IMR-90 (cell line): Measurements from ENCODE around the gene CNGB1. TPM values are rescaled to one million over a fixed set of nuclear protein-coding genes. Genes with fewer than 3 reads are reported as not detected.

Experiments used
- ATAC-seq: fragments of 200-7000 bp; cut with Tn5 transposase; 2 replicates; pipeline ENCODE4 v1.9.1; 2020; ENCODE audit warnings: low read depth, mild to moderate bottlenecking, moderate library complexity
- BruUV-seq: library from RNA; stranded (reverse); fragments of 400-500 nt; replicated peaks from 2 replicates; lab custom pipeline; 2021; lab: Mats Ljungman, UMichigan
- CTCF ChIA-PET: fragments of 300-600 bp; formaldehyde crosslinking; extraction: SDS; loops from one replicate; lab custom pipeline; 2021; ENCODE audit warnings: antibody characterized with exemption; lab: Yijun Ruan, JAX
- POLR2A ChIA-PET: fragments of 300-600 bp; sonication (Branson Sonifier 250); formaldehyde crosslinking; loops from one replicate; lab custom pipeline; 2022; ENCODE audit warnings: antibody characterized with exemption; ENCODE audit not compliant: unreplicated experiment; lab: Charles Lee
- DNase-seq: peaks from one replicate; pipeline ENCODE4 v3.0.0; 2013
- H2AFZ ChIP-seq: replicated peaks from 2 replicates; pipeline ENCODE3; 2013; ENCODE audit warnings: low read length, mild to moderate bottlenecking; ENCODE audit not compliant: poor library complexity
- H2AK5ac ChIP-seq: 2 replicates; pipeline ENCODE4 v1.6.1; 2013; ENCODE audit warnings: low read depth, low read length, inconsistent platforms
- H2AK9ac ChIP-seq: replicated peaks from 2 replicates; pipeline ENCODE3; 2013; ENCODE audit warnings: mild to moderate bottlenecking, low read depth, low read length, moderate library complexity; ENCODE audit not compliant: poor library complexity
- H2BK120ac ChIP-seq: 2 replicates; pipeline ENCODE4 v1.6.1; 2013; ENCODE audit warnings: low read depth, low read length, inconsistent platforms
- H2BK15ac ChIP-seq: 3 replicates; pipeline ENCODE4 v1.6.1; 2013; ENCODE audit warnings: low read depth, low read length, inconsistent platforms
- H2BK20ac ChIP-seq: 2 replicates; pipeline ENCODE4 v1.6.1; 2013; ENCODE audit warnings: low read depth, mild to moderate bottlenecking, inconsistent platforms, low read length, moderate library complexity
- H2BK5ac ChIP-seq: 2 replicates; pipeline ENCODE4 v1.6.1; 2013; ENCODE audit warnings: mild to moderate bottlenecking, low read depth, low read length, inconsistent platforms; ENCODE audit not compliant: poor library complexity, severe bottlenecking
- H3K14ac ChIP-seq: replicated peaks from 2 replicates; pipeline ENCODE4 v1.6.1; 2013; ENCODE audit warnings: low read depth, low read length, inconsistent platforms
- H3K18ac ChIP-seq: 2 replicates; pipeline ENCODE4 v1.6.1; 2013; ENCODE audit warnings: low read depth, low read length, control low read depth
- H3K23ac ChIP-seq: 2 replicates; pipeline ENCODE4 v1.6.1; 2013; ENCODE audit warnings: low read depth, low read length, inconsistent platforms
- H3K27ac ChIP-seq: 2 replicates; pipeline ENCODE4 v1.5.1; 2013; ENCODE audit warnings: mild to moderate bottlenecking, control low read depth, low read length; ENCODE audit not compliant: insufficient read depth
- H3K27me3 ChIP-seq: 2 replicates; pipeline ENCODE4 v1.6.1; 2013; ENCODE audit warnings: low read length; ENCODE audit not compliant: control insufficient read depth, insufficient read depth
- H3K36me3 ChIP-seq: 2 replicates; pipeline ENCODE4 v1.6.1; 2013; ENCODE audit warnings: low read length, mixed read lengths; ENCODE audit not compliant: control insufficient read depth, insufficient read depth
- H3K4ac ChIP-seq: 2 replicates; pipeline ENCODE4 v1.6.1; 2013; ENCODE audit warnings: low read depth, low read length, inconsistent platforms
- H3K4me1 ChIP-seq: 2 replicates; pipeline ENCODE4 v1.6.1; 2013; ENCODE audit warnings: low read length, mixed read lengths; ENCODE audit not compliant: control insufficient read depth, insufficient read depth
- H3K4me2 ChIP-seq: 2 replicates; pipeline ENCODE4 v1.6.1; 2013; ENCODE audit warnings: low read depth, mild to moderate bottlenecking, control low read depth, low read length, moderate library complexity
- H3K4me3 ChIP-seq: 2 replicates; pipeline ENCODE4 v1.5.1; 2013; ENCODE audit warnings: low read depth, mild to moderate bottlenecking, control low read depth, low read length, moderate library complexity; ENCODE audit not compliant: insufficient read depth
- H3K56ac ChIP-seq: 2 replicates; pipeline ENCODE4 v1.6.1; 2013; ENCODE audit warnings: low read length, inconsistent platforms; ENCODE audit not compliant: insufficient read depth; ENCODE audit errors: extremely low read depth
- H3K79me1 ChIP-seq, 2 experiments: 2 replicates each; pipeline ENCODE4 v1.6.1; 2013; ENCODE audit warnings: low read length in 2 of 2, inconsistent platforms in 1 of 2, low read depth in 1 of 2
- H3K9ac ChIP-seq: 2 replicates; pipeline ENCODE4 v1.6.1; 2013; ENCODE audit warnings: low read depth, low read length, control low read depth
- H3K9me1 ChIP-seq: 2 replicates; pipeline ENCODE4 v1.6.1; 2013; ENCODE audit warnings: low read length, inconsistent platforms; ENCODE audit not compliant: insufficient read depth
- H3K9me3 ChIP-seq: 2 replicates; pipeline ENCODE4 v1.6.1; 2013; ENCODE audit warnings: low read length; ENCODE audit not compliant: control insufficient read depth, insufficient read depth
- H4K20me1 ChIP-seq: 2 replicates; pipeline ENCODE4 v1.6.1; 2013; ENCODE audit warnings: low read length, inconsistent platforms; ENCODE audit not compliant: insufficient read depth
- H4K5ac ChIP-seq: 2 replicates; pipeline ENCODE4 v1.6.1; 2013; ENCODE audit warnings: mild to moderate bottlenecking, low read depth, low read length, control low read depth
- H4K8ac ChIP-seq, 2 experiments: 2 replicates each; pipeline ENCODE4 v1.6.1; 2013; ENCODE audit warnings: low read depth in 2 of 2, low read length in 2 of 2, control low read depth in 1 of 2, inconsistent platforms in 1 of 2
- H4K91ac ChIP-seq: 2 replicates; pipeline ENCODE4 v1.6.1; 2013; ENCODE audit warnings: low read depth, low read length, inconsistent platforms; ENCODE audit not compliant: insufficient read depth
- BHLHE40 ChIP-seq: fragments of 150-350 bp; IDR thresholded peaks from 2 replicates; pipeline ENCODE4 v1.6.1; 2016; ENCODE audit warnings: mild to moderate bottlenecking, low read depth, low read length
- MAFK ChIP-seq: IDR thresholded peaks from 2 replicates; pipeline ENCODE4 v1.6.1; 2012; ENCODE audit warnings: low read depth, low read length, improper control_type of control experiment
- WGBS, 2 experiments: methylation state at CpG; one replicate each; pipeline versions ENCODE4 v1.1.5 to v1.1.7; 2013; ENCODE audit warnings: missing lambda C conversion rate in 2 of 2; ENCODE audit not compliant: insufficient read length in 1 of 2; ENCODE audit errors: extremely low coverage in 2 of 2; 5-methylcytosine and 5-hydroxymethylcytosine counted together
- dilution Hi-C: fragments of 300-500 bp; cut with HindIII; formaldehyde crosslinking; loops from one replicate; pipeline ENCODE4 v1.14.3; 2018; ENCODE audit warnings: low sequenced_read_pairs; ENCODE audit not compliant: unreplicated experiment
- in situ Hi-C: fragments of 300-500 bp; cut with MboI; formaldehyde crosslinking; loops from 3 replicates; pipeline ENCODE4 v1.14.3; 2019; ENCODE audit warnings: low sequenced_read_pairs, inconsistent platforms, mixed read lengths
- intact Hi-C: fragments of 100-400 bp; cut with micrococcal nuclease; formaldehyde crosslinking; loops from 2 replicates; pipeline ENCODE4 v1.10.0; 2022
- polyA plus RNA-seq, 3 experiments: library from polyadenylated mRNA; depleted of rRNA; stranded (reverse); fragments of >200 nt; gene quantifications; 2 replicates each; pipeline ENCODE4 v1.2.3, GENCODE V29; 2012; ENCODE audit warnings: low replicate concordance in 1 of 3
- total RNA-seq: library from RNA; depleted of rRNA; stranded (reverse); fragments of >200 nt; gene quantifications from 2 replicates; pipeline ENCODE4 v1.2.3, GENCODE V29; 2012
- TF ChIP-seq, protein P1 (sequence below): conservative IDR thresholded peaks from 2 replicates; pipeline ENCODE4 v1.5.1; 2012; ENCODE audit warnings: mild to moderate bottlenecking, low read depth, low read length, improper control_type of control experiment
- TF ChIP-seq, protein P2 (sequence below): fragments of 150-350 bp; IDR thresholded peaks from 2 replicates; pipeline ENCODE4 v1.6.1; 2016; ENCODE audit warnings: low read depth, mild to moderate bottlenecking, low read length, moderate library complexity, borderline replicate concordance

The CNGB1 gene
- total and polyA plus RNA-seq, 2 of the 4 experiments (the other 2 are of a cell fraction), result not detected

DNA sequence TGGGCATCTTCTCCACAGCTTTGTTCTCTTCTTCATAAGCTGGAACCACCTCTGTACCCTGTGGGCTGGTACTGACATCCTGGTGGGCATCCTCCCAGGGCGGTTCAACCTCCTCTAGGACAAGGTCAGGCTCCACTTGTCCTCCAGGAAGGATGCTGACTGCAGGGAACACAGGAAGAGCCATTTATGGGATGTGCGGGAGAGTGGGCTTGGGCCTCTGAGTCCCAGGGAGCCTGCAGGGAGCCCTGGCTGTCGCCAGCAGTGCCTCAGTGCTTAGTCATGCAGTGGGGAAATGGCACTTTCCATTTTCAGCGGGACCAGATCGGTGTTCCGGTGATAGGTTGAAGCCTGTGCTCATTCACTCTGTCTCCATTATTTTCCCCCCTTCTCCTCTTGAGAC is 20.5 kb downstream of the CNGB1 start:
- Histone ChIP-seq H2AFZ (no peak overlapping the region), H4K8ac (no peak overlapping the region), H3K18ac (no peak overlapping the region), H3K4me1 (no peaks in the 10 kb centered on the region), H3K4ac (no peak overlapping the region), H3K4me2 (no peak overlapping the region), H3K4me3 (no peak overlapping the region), H3K14ac (no peak overlapping the region), H2BK15ac (no peak overlapping the region), H4K5ac (no peak overlapping the region), H3K9me3 (no peaks in the 10 kb centered on the region; the same call in 1 of the 2 replicates), H4K20me1 (no peaks in the 10 kb centered on the region), H2BK5ac (no peak overlapping the region), H3K79me1 (no peaks in the 10 kb centered on the region), H2BK20ac (no peak overlapping the region), H2AK5ac (no peak overlapping the region), H2BK120ac (no peak overlapping the region), H3K9ac (no peak overlapping the region), H3K56ac (no peak overlapping the region), H3K27me3 (peaks cover 42% of the 10 kb centered on the region), H3K27ac (no peak overlapping the region), H3K9me1 (no peaks in the 10 kb centered on the region), H3K23ac (no peak overlapping the region), H2AK9ac (no peak overlapping the region), H4K91ac (no peak overlapping the region), H3K36me3 (no peaks in the 10 kb centered on the region)
- intact Hi-C loops (no loop called here), dilution Hi-C loops (no loop called here), in situ Hi-C loops (no loop called here)
- BruUV-seq, result no TSS peak
- ChIA-PET POLR2A (no interaction called here), CTCF (no interaction called here)
- ATAC-seq, result no peak
- TF ChIP-seq MAFK, result no peak
- TF ChIP-seq BHLHE40, result no peak
- TF ChIP-seq, protein P1, sequence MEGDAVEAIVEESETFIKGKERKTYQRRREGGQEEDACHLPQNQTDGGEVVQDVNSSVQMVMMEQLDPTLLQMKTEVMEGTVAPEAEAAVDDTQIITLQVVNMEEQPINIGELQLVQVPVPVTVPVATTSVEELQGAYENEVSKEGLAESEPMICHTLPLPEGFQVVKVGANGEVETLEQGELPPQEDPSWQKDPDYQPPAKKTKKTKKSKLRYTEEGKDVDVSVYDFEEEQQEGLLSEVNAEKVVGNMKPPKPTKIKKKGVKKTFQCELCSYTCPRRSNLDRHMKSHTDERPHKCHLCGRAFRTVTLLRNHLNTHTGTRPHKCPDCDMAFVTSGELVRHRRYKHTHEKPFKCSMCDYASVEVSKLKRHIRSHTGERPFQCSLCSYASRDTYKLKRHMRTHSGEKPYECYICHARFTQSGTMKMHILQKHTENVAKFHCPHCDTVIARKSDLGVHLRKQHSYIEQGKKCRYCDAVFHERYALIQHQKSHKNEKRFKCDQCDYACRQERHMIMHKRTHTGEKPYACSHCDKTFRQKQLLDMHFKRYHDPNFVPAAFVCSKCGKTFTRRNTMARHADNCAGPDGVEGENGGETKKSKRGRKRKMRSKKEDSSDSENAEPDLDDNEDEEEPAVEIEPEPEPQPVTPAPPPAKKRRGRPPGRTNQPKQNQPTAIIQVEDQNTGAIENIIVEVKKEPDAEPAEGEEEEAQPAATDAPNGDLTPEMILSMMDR, result no peak
- TF ChIP-seq, protein P2, sequence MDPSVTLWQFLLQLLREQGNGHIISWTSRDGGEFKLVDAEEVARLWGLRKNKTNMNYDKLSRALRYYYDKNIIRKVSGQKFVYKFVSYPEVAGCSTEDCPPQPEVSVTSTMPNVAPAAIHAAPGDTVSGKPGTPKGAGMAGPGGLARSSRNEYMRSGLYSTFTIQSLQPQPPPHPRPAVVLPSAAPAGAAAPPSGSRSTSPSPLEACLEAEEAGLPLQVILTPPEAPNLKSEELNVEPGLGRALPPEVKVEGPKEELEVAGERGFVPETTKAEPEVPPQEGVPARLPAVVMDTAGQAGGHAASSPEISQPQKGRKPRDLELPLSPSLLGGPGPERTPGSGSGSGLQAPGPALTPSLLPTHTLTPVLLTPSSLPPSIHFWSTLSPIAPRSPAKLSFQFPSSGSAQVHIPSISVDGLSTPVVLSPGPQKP, result no peak
- no peak for DNase-seq
- no CpG with 5 or more reads among the region's 6 CpGs for WGBS, 2 experiments
